ENCODE measurements around the gene TNFAIP8L1.

The TNFAIP8L1 gene

DNA sequence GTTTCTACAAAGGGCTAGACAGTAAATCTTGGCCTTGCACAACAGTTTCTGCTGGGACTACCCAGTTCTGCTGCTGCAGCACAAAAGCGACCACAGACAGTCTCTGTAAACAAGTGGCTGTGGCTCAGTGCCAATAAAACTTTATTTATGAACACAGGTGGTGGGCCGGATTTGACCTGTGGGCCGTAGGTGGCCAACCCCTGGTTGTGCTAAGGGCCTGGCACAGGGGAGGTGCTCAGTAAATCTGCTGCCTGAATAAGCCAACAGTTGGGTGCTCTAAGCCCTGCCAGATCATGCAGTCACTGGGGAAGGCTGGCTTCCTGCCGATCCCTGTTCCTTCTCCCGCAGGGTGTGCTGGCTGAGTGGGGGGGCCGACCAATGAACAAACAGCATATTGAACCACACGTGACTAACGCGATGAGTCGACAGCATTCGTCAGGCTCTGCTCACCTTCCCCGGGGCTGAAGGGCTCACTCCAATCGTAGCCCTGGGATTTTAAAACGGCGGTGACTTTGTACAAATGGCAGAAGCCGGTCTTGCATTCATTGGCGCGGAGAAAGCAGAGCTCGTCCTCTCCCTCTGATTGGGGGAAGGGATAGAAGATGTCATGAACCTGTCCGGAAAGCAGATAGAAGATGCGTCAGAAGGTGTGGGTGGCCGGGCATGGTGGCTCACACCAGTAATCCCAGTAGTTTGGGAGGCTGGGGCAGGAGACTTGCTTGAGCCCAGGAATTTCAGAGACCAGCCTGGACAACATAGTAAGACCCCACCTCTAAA, 55.1 kb downstream of the TNFAIP8L1 start:
- Histone ChIP-seq H3K27ac (ENCODE audit: extremely low read depth, low read depth, low read length) (peak overlapping the region; percentile 64; the same call in 1 of the 2 replicates), H3K9me3 (ENCODE audit: control insufficient read depth, insufficient read depth, low read depth, low read length) (no peaks in the 10 kb centered on the region), H3K4me1 (ENCODE audit: control insufficient read depth, insufficient read depth, low read length) (peaks cover 6% of the 10 kb centered on the region), H3K36me3 (ENCODE audit: control insufficient read depth in 2 of 2, insufficient read depth in 1 of 2, low read length in 2 of 2) (peaks cover 7 to 84% of the 10 kb centered on the region in 2 experiments; a peak in 2 of 3 replicates), H3K4me3 (ENCODE audit: low read depth, low read length) (no peak overlapping the region)
- ChIA-PET CTCF (interaction anchor here (1.3 kb wide), 1 partner anchor 38 kb away, joined by 3 read pairs; no protein-coding TSS in a partner anchor), POLR2A (no interaction called here)
- TF ChIP-seq ZNF423 (tag by site-specific recombination; IDR thresholded peaks at IDR 0.05) (no peak), ZNF184 (tag by site-specific recombination; IDR thresholded peaks at IDR 0.05) (peak; percentile 50; the same call in 1 of the 2 replicates), ZNF169 (tag by site-specific recombination; IDR thresholded peaks at IDR 0.05) (no peak), ZNF121 (tag by site-specific recombination; IDR thresholded peaks at IDR 0.05) (peak; percentile 96), ZNF341 (tag by site-specific recombination; IDR thresholded peaks at IDR 0.05; ENCODE audit: low read depth) (peak; percentile 89), GLIS1 (tag by site-specific recombination; IDR thresholded peaks at IDR 0.05) (peak; percentile 92), IKZF3 (tag by site-specific recombination; IDR thresholded peaks at IDR 0.05) (peak; percentile 26; the same call in 1 of the 2 replicates), SP2 (tag by site-specific recombination; IDR thresholded peaks at IDR 0.05) (peak; percentile 56), ZNF600 (tag by site-specific recombination; IDR thresholded peaks at IDR 0.05) (peak; percentile 96), ZBTB49 (tag by site-specific recombination; IDR thresholded peaks at IDR 0.05; ENCODE audit: low read depth) (no peak), HIC1 (tag by site-specific recombination; IDR thresholded peaks at IDR 0.05) (0 out of 2 replicates have a peak, but pooled peaks have one; percentile 11), KLF1 (tag by site-specific recombination; IDR thresholded peaks at IDR 0.05) (no peak), ZSCAN23 (tag by site-specific recombination; IDR thresholded peaks at IDR 0.05) (no peak), ZNF843 (tag by site-specific recombination; IDR thresholded peaks at IDR 0.05) (no peak), ZNF398 (tag by site-specific recombination; IDR thresholded peaks at IDR 0.05) (no peak), ZSCAN30 (tag by site-specific recombination; IDR thresholded peaks at IDR 0.05) (no peak), ZNF211 (tag by site-specific recombination; IDR thresholded peaks at IDR 0.05; ENCODE audit: low read depth) (no peak), KLF10 (tag by site-specific recombination; IDR thresholded peaks at IDR 0.05) (no peak), ZNF561 (tag by site-specific recombination; IDR thresholded peaks at IDR 0.05; ENCODE audit: borderline replicate concordance) (peak; percentile 93), ZBTB26 (tag by site-specific recombination; optimal IDR thresholded peaks at IDR 0.05) (no peak), ZFHX2 (tag by site-specific recombination; conservative IDR thresholded peaks at IDR 0.05) (peak; percentile 36; the same call in 1 of the 2 replicates), SCRT2 (tag by site-specific recombination; IDR thresholded peaks at IDR 0.05) (peak; percentile 96), MEIS1 (CRISPR knock-in tag; IDR thresholded peaks at IDR 0.05; ENCODE audit: borderline replicate concordance) (no peak), ZNF544 (tag by site-specific recombination; IDR thresholded peaks at IDR 0.05) (no peak), ZNF777 (tag by site-specific recombination; IDR thresholded peaks at IDR 0.05; ENCODE audit: borderline replicate concordance) (no peak), REPIN1 (tag by site-specific recombination; IDR thresholded peaks at IDR 0.05; ENCODE audit: low read depth) (no peak), ZBTB8A (tag by site-specific recombination; IDR thresholded peaks at IDR 0.05) (peak; percentile 84), ZNF768 (tag by site-specific recombination; IDR thresholded peaks at IDR 0.05) (no peak), SCRT1 (tag by site-specific recombination; IDR thresholded peaks at IDR 0.05; ENCODE audit: borderline replicate concordance) (peak; percentile 65)
- TF ChIP-seq, protein P1, sequence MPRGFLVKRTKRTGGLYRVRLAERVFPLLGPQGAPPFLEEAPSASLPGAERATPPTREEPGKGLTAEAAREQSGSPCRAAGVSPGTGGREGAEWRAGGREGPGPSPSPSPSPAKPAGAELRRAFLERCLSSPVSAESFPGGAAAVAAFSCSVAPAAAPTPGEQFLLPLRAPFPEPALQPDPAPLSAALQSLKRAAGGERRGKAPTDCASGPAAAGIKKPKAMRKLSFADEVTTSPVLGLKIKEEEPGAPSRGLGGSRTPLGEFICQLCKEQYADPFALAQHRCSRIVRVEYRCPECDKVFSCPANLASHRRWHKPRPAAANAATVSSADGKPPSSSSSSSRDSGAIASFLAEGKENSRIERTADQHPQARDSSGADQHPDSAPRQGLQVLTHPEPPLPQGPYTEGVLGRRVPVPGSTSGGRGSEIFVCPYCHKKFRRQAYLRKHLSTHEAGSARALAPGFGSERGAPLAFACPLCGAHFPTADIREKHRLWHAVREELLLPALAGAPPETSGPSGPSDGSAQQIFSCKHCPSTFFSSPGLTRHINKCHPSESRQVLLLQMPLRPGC (tag by site-specific recombination; IDR thresholded peaks at IDR 0.05) = no peak

Data from HEK293 (cell line).